Transverse colon (tissue), 4 donors: Measurements from ENCODE around the gene GZMM. TPM values are rescaled to one million over a fixed set of nuclear protein-coding genes. Genes with fewer than 3 reads are reported as not detected.

Experiments used
- DNase-seq: peaks from one replicate; pipeline ENCODE4 v3.0.0-alpha.2; 2019
- H3K27ac ChIP-seq, 4 donors: fragments of 200-600 bp; sonication (generic); 2 replicates each; pipeline ENCODE4 v1.5.1; 2016 to 2018; ENCODE audit warnings: inconsistent platforms in 4 of 4
- H3K27me3 ChIP-seq: fragments of 200-600 bp; sonication (generic); 2 replicates; pipeline ENCODE4 v1.5.1; 2017; ENCODE audit warnings: inconsistent platforms
- H3K36me3 ChIP-seq, 4 donors: fragments of 200-600 bp; sonication (generic); 2 replicates each; pipeline ENCODE4 v1.5.1; 2017 to 2019; ENCODE audit warnings: inconsistent platforms in 4 of 4
- H3K4me1 ChIP-seq, 4 donors: fragments of 200-600 bp; sonication (generic); 2 replicates each; pipeline ENCODE4 v1.5.1; 2017 to 2020; ENCODE audit warnings: inconsistent platforms in 4 of 4
- H3K4me3 ChIP-seq, 4 donors: fragments of 200-600 bp; sonication (generic); 1 replicate in 1 of 4; 2 replicates in 3 of 4; pipeline versions ENCODE4 v1.5.1 to v1.6.1; 2017 to 2019; ENCODE audit warnings: inconsistent platforms in 4 of 4
- H3K9me3 ChIP-seq, 2 donors: fragments of 200-600 bp; sonication (generic); 2 replicates each; pipeline ENCODE4 v1.5.1; 2017 to 2019; ENCODE audit warnings: inconsistent platforms in 2 of 2
- CTCF ChIP-seq, 5 experiments: fragments of 200-600 bp in 3 of 5; fragments of 450-650 bp in 2 of 5; sonication (generic) in 3 of 5; IDR thresholded peaks; 1 replicate in 2 of 5; 2 replicates in 3 of 5; pipeline ENCODE4 v1.5.1; 2016 to 2017; ENCODE audit warnings: antibody characterized with exemption in 5 of 5, inconsistent platforms in 3 of 5, mild to moderate bottlenecking in 2 of 5, moderate library complexity in 1 of 5
- EP300 ChIP-seq: sonication (generic); formaldehyde crosslinking; IDR thresholded peaks from one replicate; pipeline ENCODE4 v1.6.1; 2017; ENCODE audit warnings: antibody characterized with exemption, low read depth
- POLR2A ChIP-seq: fragments of 450-650 bp; IDR thresholded peaks from one replicate; pipeline ENCODE4 v1.6.1; 2016; ENCODE audit warnings: antibody characterized with exemption, mild to moderate bottlenecking, moderate library complexity
- POLR2AphosphoS5 ChIP-seq, 3 donors: sonication (generic); formaldehyde crosslinking; IDR thresholded peaks; one replicate each; pipeline ENCODE4 v1.6.1; 2016; ENCODE audit warnings: antibody characterized with exemption in 3 of 3
- WGBS, 2 donors: methylation state at CpG; one replicate each; pipeline ENCODE4 v1.1.5; 2018; ENCODE audit warnings: low coverage in 1 of 2; 5-methylcytosine and 5-hydroxymethylcytosine counted together
- in situ Hi-C, 4 donors: fragments of 200-750 bp; cut with MboI; loops; one replicate each; pipeline versions ENCODE4 v1.15.0 to v1.15.1; 2017; ENCODE audit warnings: low sequenced_read_pairs in 3 of 4, low pct_ligation_motif_present in 1 of 4, low pct_unique_long_range_greater_than_20kb in 1 of 4
- intact Hi-C: fragments of 100-400 bp; cut with DNase I; formaldehyde crosslinking; loops from one replicate; pipeline ENCODE4 v1.15.1; 2023; ENCODE audit warnings: low total_unique reads
- total RNA-seq, 4 donors: library from RNA; depleted of rRNA; stranded (reverse); fragments of >200 nt; gene quantifications; one replicate each; pipeline ENCODE4 v1.1.0, GENCODE V29; 2016

The GZMM gene
- total RNA-seq, 4 donors from 2014 or later: 1.1 to 1.8 TPM; not detected in 2

GRCh38 chr19:519449-519865 lies 24.4 kb upstream of the GZMM start:
- TF ChIP-seq POLR2AphosphoS5 (IDR thresholded peaks at IDR 0.05) (no peak), POLR2A (no peak), CTCF (IDR thresholded peaks at IDR 0.05) (no peak), EP300 (no peak)
- no peaks in the 10 kb centered on the region for H3K36me3 ChIP-seq
- in situ Hi-C loops (no loop called here), intact Hi-C loops (no loop called here)
- H3K4me3 ChIP-seq: no peak overlapping the region
- no peaks in the 10 kb centered on the region for H3K9me3 ChIP-seq
- H3K27ac ChIP-seq: no peak overlapping the region
- peaks cover 0 to 4% (median 0%) of the 10 kb centered on the region in 4 donors for H3K4me1 ChIP-seq
- no peaks in the 10 kb centered on the region for H3K27me3 ChIP-seq
- DNase-seq: no peak
- WGBS, 2 donors: 88% methylated on average over 45 of the region's 45 CpGs; no CpG with 5 or more reads in 1 of the 2 donors

GRCh38 chr19:522726-523125 lies 21.1 kb upstream of the GZMM start:
- Histone ChIP-seq H3K27me3 (peaks cover 17% of the 10 kb centered on the region), H3K4me1 (peaks cover 0 to 4% (median 0%) of the 10 kb centered on the region in 4 donors), H3K4me3 (no peak overlapping the region), H3K9me3 (no peaks in the 10 kb centered on the region), H3K27ac (no peak overlapping the region), H3K36me3 (no peaks in the 10 kb centered on the region)
- WGBS, 2 donors: 92% methylated on average over 12 of the region's 12 CpGs; no CpG with 5 or more reads in 1 of the 2 donors
- no peak for DNase-seq
- intact Hi-C loops: no loop called here
- in situ Hi-C loops: no loop called here
- TF ChIP-seq POLR2A: no peak
- TF ChIP-seq EP300: no peak
- no peak for TF ChIP-seq POLR2AphosphoS5 (IDR thresholded peaks at IDR 0.05)
- TF ChIP-seq CTCF (IDR thresholded peaks at IDR 0.05): no peak

DNA sequence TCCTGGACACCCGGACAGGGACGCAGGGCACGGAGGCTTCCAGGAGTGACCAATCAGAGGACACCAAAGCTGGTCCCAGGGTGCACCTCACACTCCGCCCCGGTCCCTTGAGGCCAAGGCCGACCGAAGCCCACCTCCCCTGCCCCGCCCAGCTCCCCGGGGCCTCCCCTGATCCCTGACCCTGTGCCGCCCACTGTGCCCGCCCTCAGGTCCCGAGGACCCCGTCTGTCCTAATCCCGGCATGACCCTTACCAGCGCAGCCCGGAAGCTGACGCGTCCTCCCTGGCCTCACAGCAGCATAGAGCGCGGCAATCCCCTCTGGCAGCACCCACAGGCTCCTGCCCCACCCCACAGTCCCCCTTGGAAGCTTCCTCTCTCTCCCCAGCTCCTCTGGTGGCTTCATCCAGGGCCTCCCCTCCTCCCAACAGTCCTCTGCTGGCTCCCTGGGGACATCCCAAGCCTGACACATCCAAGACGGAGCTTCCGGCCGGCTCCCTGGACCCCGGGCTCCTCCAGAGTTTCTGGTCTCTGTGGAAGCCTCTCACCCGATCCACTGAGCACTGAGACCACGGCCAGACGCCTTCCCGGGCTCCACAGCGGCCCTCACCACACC lies 19.7 kb upstream of the GZMM start:
- Histone ChIP-seq H3K9me3 (no peaks in the 10 kb centered on the region), H3K4me3 (no peak overlapping the region), H3K27me3 (peaks cover 20% of the 10 kb centered on the region), H3K36me3 (no peaks in the 10 kb centered on the region), H3K4me1 (no peaks in the 10 kb centered on the region), H3K27ac (no peak overlapping the region)
- TF ChIP-seq CTCF (IDR thresholded peaks at IDR 0.05) (no peak), POLR2A (no peak), EP300 (no peak), POLR2AphosphoS5 (IDR thresholded peaks at IDR 0.05) (no peak)
- DNase-seq: no peak
- intact Hi-C loops: no loop called here
- WGBS, 2 donors: 49% methylated on average over 29 of the region's 29 CpGs; no CpG with 5 or more reads in 1 of the 2 donors
- in situ Hi-C loops: no loop called here

GRCh38 chr19:525029-525428 lies 18.8 kb upstream of the GZMM start:
- DNase-seq: no peak
- Histone ChIP-seq H3K4me3 (no peak overlapping the region), H3K36me3 (no peaks in the 10 kb centered on the region), H3K4me1 (no peaks in the 10 kb centered on the region), H3K9me3 (no peaks in the 10 kb centered on the region), H3K27me3 (peaks cover 20% of the 10 kb centered on the region), H3K27ac (no peak overlapping the region)
- intact Hi-C loops: no loop called here
- WGBS, 2 donors: 42 to 61% methylated on average over 2 to 10 of the region's 18 CpGs
- in situ Hi-C loops: no loop called here
- no peak for TF ChIP-seq EP300
- TF ChIP-seq POLR2AphosphoS5 (IDR thresholded peaks at IDR 0.05): no peak
- no peak for TF ChIP-seq CTCF (IDR thresholded peaks at IDR 0.05)
- TF ChIP-seq POLR2A: no peak
